Cardiac fibroblast (primary cell): ENCODE measurements around the gene DMBT1.

Experiments used
- DNase-seq, 2 donors: peaks; one replicate each; pipeline versions ENCODE4 v3.0.0 to v3.0.0-alpha.2; 2010; ENCODE audit warnings: low read depth in 2 of 2
- H3K4me3 ChIP-seq, 2 donors: replicated peaks in 1 of 2; 1 replicate in 1 of 2; 2 replicates in 1 of 2; pipeline ENCODE4 v1.5.1; 2011; ENCODE audit warnings: low read depth in 2 of 2, low read length in 2 of 2, mild to moderate bottlenecking in 2 of 2, moderate library complexity in 1 of 2
- TF ChIP-seq, protein P1 (sequence below): IDR thresholded peaks from one replicate; pipeline ENCODE4 v1.5.1; 2011; ENCODE audit warnings: low read depth, mild to moderate bottlenecking, low read length, inconsistent platforms

The DMBT1 gene

DNA sequence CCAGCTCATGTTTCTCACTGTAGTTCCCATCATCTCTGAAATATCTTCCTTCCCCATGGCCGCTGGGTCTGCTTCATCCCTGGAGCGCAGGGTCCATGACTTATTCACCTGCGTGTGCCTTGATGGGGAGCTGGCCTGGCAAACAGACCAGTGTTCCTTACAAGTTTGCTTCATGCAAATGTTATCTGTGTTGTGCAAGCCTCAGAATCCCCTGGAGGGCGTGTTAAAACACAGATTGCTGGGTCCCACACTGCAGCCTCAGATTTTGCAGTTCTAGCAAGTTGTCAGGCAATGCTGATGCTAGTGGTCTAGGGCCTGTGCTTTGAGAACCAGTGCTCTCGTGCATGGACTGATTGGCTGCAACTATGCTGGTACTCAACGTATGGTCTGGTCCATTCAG, 7.2 kb upstream of the DMBT1 start:
- TF ChIP-seq, protein P1, sequence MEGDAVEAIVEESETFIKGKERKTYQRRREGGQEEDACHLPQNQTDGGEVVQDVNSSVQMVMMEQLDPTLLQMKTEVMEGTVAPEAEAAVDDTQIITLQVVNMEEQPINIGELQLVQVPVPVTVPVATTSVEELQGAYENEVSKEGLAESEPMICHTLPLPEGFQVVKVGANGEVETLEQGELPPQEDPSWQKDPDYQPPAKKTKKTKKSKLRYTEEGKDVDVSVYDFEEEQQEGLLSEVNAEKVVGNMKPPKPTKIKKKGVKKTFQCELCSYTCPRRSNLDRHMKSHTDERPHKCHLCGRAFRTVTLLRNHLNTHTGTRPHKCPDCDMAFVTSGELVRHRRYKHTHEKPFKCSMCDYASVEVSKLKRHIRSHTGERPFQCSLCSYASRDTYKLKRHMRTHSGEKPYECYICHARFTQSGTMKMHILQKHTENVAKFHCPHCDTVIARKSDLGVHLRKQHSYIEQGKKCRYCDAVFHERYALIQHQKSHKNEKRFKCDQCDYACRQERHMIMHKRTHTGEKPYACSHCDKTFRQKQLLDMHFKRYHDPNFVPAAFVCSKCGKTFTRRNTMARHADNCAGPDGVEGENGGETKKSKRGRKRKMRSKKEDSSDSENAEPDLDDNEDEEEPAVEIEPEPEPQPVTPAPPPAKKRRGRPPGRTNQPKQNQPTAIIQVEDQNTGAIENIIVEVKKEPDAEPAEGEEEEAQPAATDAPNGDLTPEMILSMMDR = no peak
- DNase-seq = peak; percentile 16 to 19
- no peak overlapping the region for H3K4me3 ChIP-seq

GRCh38 chr10:122554131-122555036, 6.2 kb upstream of the DMBT1 start:
- no peak for DNase-seq
- no peak overlapping the region for H3K4me3 ChIP-seq
- TF ChIP-seq, protein P1 = no peak

GRCh38 chr10:122555442-122555841, 5.1 kb upstream of the DMBT1 start:
- TF ChIP-seq, protein P1 = no peak
- no peak for DNase-seq

GRCh38 chr10:122557516-122557915, 3.0 kb upstream of the DMBT1 start:
- H3K4me3 ChIP-seq = no peak overlapping the region
- DNase-seq = peak in 1 of 2 donors; percentile 11
- TF ChIP-seq, protein P1 = no peak

More at GRCh38 chr10:122555442-122555841, 5.1 kb upstream of the DMBT1 start:
- H3K4me3 ChIP-seq = no peak overlapping the region

DNA sequence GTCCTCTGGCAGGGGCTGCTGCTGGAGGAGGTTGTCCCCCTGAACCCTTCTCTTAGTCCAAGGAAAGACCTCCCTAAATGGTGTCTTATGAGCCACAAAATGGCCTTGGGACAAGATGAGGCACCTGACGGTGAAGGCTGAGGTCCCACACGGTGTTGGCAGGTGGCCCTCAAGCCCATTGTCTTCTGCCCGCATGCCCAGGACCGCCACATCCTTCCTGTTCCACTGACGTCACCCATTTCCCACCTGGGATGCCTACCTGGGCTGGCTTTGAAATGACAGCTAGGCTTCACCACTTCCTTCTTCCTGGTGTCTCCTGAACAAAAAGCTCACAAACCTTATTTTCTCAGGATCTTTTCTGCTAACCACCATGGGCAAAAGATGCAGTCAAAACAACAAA, 2.1 kb upstream of the DMBT1 start:
- no peak for DNase-seq

DNA sequence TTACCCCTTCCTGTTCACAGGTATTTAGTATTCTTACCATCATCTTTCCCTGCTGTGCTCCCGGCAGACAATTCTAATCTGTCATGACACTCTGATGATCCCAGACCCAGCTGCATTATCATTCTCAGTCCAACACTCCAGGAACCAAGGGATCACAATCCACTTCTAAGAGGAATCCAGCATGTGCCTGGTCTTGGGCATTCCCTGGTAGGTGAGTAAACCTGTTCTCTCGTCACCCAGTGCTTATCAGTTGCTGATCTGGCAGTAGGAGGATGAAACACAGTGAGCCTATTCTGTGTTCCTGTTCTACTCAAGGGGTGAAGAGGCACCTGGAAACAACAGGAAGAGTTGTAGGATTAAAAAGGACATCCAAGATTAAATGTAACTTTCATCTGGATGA, 1.3 kb upstream of the DMBT1 start:
- no peak overlapping the region for H3K4me3 ChIP-seq
- DNase-seq = no peak
- TF ChIP-seq, protein P1 = no peak

More for the DNA sequence above, 2.1 kb upstream of the DMBT1 start:
- TF ChIP-seq, protein P1 = no peak
- H3K4me3 ChIP-seq = no peak overlapping the region

GRCh38 chr10:122561212-122561611, 658 bp downstream of the DMBT1 start:
- H3K4me3 ChIP-seq = no peak overlapping the region
- DNase-seq = no peak

More at GRCh38 chr10:122561212-122561611, 658 bp downstream of the DMBT1 start:
- TF ChIP-seq, protein P1 = no peak
